Activated T-helper 1 cell treated with Interleukin-2 at 50 U/mL for 16 hours (primary cell): ENCODE results near the gene GOLGA6L2.
"Not testable (repeated sequence)": the region's sequence is repeated elsewhere in the genome, so short reads cannot be mapped to it uniquely, and the experiment has no call there.

ENCODE experiments used
- DNase-seq: peaks from one replicate; pipeline ENCODE4 v3.0.0-alpha.2; 2020; ENCODE audit warnings: low read depth

The GOLGA6L2 gene

DNA sequence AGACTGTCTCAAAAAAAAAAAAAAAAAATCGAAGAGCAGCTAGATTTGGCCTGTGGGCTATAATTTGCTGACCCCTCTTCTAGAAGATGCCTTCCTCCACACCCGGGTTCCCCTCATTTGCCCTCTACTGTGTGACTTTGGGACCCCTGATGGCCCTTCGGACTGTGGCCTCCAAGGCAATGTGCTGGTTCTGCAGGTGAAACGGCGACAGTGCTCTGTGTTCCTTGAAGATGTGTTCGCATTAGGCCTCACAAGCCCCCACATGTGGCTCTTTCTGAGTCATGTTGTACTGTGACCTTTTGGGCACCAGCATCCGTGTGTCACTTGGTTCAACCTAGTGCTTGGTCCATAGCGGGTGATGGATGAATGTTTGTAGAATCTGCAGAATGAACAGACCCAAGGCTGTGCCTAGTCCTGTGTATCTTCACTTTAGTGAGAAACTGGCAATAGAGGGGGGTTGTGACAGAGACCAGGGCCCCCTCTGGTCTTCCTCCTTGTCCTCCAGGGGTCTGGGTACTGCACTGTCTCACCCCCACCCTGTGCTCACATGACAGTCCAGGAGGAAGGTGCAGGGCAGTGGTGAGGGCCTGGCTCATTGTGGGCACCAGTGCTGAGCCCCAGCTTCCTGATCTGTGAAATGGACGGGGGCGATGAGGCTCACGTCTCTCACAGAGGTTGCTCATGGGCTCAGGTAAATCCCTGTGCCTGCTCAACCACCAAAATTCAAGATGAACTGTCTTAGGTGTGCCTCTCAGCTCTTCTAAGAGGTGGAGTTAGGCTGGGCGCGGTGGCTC, 22.7 kb downstream of the GOLGA6L2 start:
- DNase-seq, result no peak

DNA sequence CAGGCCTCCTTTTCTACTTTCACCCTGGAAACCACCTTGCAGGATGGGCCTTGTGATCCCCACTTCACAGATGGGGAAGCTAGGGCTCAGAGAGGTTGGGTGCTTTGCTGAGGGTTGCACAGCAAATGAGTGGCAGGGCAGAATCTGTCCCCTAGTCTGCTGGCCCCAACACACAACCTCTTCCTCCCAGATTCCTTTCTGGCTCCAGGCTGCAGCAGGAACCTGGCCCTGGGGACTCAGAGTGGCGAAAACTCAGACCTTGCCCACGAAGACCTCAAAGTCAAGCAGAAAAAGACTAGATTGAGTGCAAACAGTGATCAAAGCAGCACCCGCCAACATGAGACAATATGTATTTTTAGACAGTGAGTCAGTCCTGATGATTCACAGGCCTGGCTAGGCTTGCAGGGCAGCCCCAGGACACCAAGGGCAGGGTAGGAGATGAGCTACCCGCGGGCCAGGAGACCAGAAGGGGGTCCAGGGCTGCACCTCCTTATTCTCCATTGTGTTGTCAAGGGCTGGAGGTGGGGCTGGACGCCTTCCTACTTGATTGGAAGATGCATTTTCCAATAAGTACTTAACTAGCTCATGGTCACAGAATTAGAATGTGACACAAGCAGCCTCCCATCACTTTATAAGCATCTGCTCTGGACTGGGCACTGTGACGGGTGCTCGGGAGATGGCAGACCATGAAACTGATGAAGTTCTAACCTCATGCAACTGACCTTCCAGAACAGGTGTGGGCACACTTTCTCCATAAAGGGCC, 23.9 kb downstream of the GOLGA6L2 start:
- DNase-seq, result no peak

GRCh38 chr15:23422099-23422945, 24.7 kb downstream of the GOLGA6L2 start:
- DNase-seq, result no peak

- no peak for DNase-seq
These were observed 26.1 kb downstream of the GOLGA6L2 start for GRCh38 chr15:23420806-23421575.

- no peak for DNase-seq
These were observed 30.4 kb downstream of the GOLGA6L2 start for GRCh38 chr15:23416349-23417276.

DNA sequence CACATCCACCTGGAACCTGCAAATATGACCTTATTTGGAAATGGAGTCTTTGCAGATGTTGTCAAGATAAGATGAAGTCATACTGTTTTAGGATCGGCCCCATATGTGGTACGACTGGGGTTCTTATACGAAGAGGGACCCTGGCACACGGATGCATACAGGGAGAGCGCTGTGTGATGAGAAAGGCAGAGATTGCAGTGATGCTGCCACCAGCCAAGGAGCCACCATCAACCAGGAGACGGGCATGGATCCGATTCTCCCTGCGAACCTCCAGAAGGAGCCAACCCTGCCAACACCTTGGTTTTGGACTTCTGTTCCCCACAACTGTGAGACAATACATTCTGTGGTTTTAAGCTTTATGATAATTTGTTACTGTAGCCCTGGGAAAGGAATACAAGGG, 31.2 kb downstream of the GOLGA6L2 start:
- DNase-seq, result not testable (repeated sequence)

DNA sequence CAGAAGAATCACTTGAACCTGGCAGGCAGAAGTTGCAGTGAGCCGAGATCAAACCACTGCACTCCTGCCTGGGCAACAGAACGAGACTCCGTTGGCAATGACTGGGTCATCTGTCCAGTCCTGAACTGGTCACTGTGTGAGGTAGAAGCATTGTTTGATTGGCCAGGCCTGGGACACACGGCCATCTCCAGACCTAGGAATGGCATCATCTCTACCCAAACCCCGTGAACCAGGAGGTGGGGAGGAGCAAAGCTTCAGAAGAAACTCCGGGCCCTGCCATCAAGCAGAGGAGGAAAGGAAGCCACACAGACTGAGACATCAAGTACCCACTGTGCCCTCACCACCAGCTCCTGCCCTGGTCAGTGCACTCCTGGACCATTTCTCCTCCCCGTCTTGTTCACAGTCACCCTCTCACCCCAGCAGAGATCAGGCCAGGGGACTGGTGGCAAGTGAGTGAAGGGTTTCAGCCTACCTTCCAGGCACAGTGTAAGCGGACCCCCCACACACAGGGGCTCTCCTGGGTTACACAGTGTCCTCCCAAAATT, 31.6 kb downstream of the GOLGA6L2 start:
- no peak for DNase-seq

DNA sequence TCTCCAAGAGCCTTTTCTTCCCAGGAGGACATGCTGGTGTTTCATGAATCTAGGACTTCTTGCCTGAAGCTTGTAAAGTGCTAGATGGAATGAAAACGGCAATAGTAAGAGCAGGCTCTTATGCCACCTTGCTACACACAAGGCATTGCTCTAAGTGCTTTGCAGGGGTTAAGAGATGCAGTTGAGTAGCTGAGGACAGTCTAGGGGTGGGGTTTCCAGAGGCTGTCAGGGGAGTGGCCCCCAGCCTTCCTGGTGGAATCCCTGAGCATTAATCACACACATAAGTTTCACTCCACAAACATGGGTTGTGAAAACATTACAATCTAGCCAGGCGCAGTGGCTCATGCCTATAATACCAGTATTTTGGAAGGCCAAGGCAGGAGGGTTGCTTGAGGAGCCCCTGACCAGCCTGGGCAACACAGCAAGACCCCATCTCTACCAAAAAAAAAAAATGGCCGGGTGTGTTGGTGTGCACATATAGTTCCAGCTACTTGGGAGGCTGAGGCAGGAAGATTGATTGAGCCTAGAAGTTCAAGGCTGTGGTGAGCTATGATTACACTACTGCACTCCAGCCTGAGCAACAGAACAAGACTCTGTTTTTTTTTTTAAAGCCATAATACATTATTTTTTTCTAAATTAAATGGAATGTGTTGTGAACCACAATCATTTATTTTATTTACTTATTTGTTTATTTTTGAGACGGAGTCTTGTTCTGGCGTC, 34.0 kb downstream of the GOLGA6L2 start:
- not testable (repeated sequence) for DNase-seq

DNA sequence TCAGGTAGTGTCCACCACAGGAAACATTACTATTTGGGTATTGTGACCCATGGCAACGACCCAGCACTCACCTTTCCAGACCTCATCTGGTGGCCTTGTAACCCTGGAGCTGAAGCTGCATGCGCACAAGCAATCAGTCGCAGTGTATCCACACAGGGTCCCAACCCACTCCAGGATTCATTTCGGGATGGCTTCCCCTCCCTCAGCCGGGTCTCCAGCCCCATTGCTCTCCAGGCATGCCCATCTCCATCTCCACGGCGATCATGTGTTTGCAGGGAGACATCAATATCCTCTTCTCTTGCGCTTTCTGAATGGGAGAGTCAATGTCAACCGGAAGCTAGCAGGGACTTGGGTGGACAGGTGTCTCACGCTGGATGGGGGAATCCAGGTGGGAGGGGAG, 35.2 kb downstream of the GOLGA6L2 start:
- DNase-seq, result no peak

DNA sequence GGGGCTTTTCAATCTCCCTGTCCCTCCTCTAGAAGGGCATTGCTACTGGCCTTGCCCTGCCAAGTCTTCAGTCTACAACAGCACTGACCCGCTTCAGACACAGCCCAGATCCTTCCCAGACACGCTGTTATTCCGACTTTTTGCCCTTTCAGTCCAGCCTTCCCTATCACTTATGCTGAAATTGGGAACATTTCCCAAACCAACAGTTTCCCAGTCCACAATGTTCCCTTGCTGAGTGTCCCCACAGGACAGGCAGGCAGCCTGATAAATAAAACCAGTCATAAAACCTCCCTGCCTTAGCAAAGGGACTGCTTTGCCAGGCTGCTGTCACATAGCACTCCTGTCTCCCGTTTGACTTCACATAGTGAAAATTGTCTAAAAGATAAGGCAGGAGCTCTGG, 43.5 kb downstream of the GOLGA6L2 start:
- DNase-seq, result no peak

DNA sequence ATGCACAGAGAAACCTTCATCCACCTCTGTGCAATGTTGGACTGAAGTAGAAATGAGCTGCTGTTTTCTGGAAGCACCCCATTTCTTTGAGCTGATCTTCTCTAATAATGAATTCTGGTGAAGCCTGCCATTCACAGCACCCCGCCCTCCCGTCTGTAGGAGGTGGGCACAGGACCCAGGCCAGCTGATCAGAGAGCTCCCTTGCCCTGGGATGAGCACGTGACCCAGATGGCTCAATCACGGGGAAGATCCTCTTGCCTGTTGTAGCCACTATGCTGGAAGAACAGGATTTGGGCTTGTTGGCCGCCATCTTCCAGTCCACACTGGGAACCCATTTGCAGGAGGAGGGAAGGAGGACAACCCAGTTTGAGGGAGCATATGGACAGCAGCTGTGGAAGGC, 44.5 kb downstream of the GOLGA6L2 start:
- DNase-seq, result no peak

DNA sequence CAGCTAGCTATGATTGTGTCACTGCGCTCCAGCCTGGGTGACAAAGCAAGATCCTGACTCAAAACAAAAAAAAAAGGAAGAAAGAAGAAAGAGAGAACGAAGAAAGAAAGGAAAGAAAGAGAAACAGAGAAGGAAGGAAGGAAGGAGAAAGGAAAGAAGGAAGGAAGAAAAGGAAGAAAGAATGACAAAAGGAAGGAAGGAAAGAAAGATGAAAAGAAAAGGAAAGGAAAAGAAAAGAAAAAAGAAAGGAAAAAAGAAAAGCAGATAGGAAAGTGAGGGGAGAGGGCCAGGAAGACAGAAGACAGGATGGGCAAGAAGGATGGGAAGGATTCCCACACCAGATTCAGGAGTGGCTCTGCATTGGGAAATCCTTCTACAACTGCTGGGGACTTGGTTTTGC, 44.9 kb downstream of the GOLGA6L2 start:
- DNase-seq, result no peak

DNA sequence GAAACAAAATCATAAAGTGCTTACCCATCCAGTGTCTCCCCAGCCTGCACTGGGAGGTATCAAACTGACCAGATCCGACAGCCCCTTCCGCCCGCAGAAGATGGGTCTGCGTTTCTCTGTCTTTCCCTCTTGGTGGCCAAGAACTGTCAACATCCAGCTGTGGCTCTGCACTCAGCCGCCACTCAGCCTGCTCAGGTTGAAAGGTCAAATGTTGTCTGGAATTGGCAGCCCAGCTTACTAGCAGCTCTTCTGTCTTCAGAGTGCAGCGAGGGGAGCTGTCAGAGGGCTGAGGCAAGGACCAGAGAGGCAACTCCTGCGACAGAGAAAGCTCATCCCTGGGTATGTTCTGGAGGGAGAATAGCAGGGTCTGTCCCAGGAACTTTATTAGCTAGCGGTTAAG, 45.4 kb downstream of the GOLGA6L2 start:
- no peak for DNase-seq

GRCh38 chr15:23399207-23399606, 47.8 kb downstream of the GOLGA6L2 start:
- not testable (repeated sequence) for DNase-seq

DNA sequence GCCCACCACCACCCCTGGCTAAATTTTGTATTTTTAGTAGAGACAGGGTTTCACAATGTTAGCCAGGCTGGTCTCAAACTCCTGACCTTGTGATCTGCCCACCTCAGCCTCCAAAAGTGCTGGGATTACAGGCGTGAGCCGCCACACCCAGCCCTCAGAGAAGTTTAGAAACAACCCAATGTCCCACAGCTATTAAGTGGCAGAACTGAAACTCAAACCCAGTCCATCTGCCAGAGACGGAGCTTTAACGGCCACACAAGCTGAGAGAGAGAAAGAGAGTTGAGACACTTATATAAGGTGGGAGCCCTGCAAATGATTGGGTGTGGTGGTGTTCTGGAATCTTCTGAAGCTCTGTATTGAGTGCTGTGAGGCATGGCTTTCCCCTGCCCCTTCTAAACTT, 48.7 kb downstream of the GOLGA6L2 start:
- DNase-seq, result not testable (repeated sequence)

DNA sequence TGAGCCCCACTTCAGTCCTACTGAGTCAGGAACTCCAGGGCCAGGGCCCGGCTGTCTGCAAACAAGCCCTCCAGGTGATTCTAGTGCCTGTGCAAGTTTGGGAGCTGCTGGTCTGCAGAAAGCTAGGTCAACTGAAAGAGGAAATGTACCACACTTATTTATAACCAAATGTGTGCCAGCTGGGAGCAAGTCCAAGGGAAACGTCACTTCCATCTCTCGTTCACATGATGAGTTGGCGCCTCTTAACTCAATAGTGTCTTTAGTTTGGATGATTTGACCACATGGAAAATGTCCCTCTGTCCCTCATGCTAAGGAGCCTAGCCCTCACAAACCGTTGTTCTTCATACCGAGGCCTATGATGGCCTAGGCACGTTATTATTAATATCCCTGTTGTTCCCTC, 49.3 kb downstream of the GOLGA6L2 start:
- DNase-seq, result no peak

DNA sequence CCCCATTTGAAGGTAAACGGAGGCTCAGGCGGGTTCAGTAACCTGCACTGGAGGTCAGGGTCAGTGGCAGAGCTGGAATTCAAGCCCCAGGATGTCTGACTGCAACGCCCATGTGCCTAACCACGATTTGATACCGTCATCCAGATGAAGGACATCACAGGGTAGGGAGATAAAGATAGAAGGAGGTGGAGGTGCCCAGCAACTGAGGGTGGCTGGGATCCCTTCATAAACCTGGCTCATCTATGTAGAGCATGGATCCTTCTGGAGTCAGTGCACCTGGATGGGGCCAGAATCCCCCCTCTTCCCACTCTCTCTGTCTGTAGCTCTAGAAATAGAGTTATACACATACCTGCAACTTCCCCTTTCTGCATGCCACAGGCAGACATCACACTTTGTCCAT, 51.2 kb downstream of the GOLGA6L2 start:
- DNase-seq, result no peak

DNA sequence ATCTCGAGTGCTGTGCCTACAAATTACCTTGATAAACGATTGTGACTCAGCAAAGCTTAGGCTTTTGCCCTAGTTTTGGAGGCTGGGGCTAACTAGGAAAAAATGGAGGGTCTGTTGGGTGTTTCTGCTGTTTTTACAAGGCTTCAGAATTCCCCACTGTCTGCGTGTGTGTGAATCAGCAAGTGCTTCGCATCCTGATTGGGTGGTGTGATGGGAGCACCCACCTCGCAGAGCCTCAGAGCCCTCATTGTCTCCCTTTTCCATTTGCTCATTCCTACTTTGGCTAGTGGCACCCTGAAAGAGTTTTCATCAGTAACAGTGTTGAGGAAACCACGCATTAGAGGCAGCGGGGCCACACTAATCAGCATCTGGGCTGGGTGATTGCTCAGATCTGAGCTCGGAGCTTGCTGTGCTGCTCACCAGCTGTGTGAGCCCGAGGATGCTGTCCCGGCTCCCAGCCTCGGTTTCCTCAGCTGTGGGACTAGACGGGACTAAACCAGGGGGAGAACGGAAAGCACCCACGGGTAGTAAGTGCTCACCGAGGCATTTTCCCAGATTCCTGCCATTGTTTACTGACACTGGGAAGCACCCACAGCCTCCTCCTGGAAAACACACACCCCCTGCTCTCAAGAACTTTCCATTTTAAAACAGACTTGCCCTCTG, 51.9 kb downstream of the GOLGA6L2 start:
- DNase-seq, result no peak
